Activated naive CD4-positive, alpha-beta T cell treated with anti-CD3 and anti-CD28 coated beads for 36 hours (primary cell): ENCODE measurements around the gene KRTAP5-7. TPM values are rescaled to one million over a fixed set of nuclear protein-coding genes. Genes with fewer than 3 reads are reported as not detected.
"Not testable (repeated sequence)": the region's sequence is repeated elsewhere in the genome, so short reads cannot be mapped to it uniquely, and the experiment has no call there.

ENCODE experiments used
- CTCF ChIA-PET: fragments of 350-600 bp; sonication (Branson Sonifier 250); formaldehyde crosslinking; loops from one replicate; lab custom pipeline; 2021; ENCODE audit warnings: antibody characterized with exemption; lab: Charles Lee
- DNase-seq: peaks from one replicate; pipeline ENCODE4 v3.0.0-alpha.2; 2020
- H3K27ac Mint-ChIP-seq: one replicate; pipeline ENCODE4 v1.8.0; 2021; ENCODE audit warnings: mild to moderate bottlenecking, mixed read lengths
- H3K27me3 Mint-ChIP-seq: one replicate; pipeline ENCODE4 v1.8.0; 2021; ENCODE audit warnings: low read depth, mixed read lengths
- H3K36me3 Mint-ChIP-seq: one replicate; pipeline ENCODE4 v1.8.0; 2021; ENCODE audit warnings: low read depth, mixed read lengths
- H3K4me1 Mint-ChIP-seq: one replicate; pipeline ENCODE4 v1.8.0; 2021; ENCODE audit warnings: low read depth, mixed read lengths
- H3K4me3 Mint-ChIP-seq: one replicate; pipeline ENCODE4 v1.8.0; 2021; ENCODE audit warnings: mild to moderate bottlenecking, moderate library complexity, mixed read lengths
- H3K9me3 Mint-ChIP-seq: one replicate; pipeline ENCODE4 v1.8.0; 2021; ENCODE audit warnings: mixed read lengths
- intact Hi-C: fragments of 100-400 bp; cut with micrococcal nuclease; formaldehyde crosslinking; loops from one replicate; pipeline ENCODE4 v1.15.1; 2023
- total RNA-seq, 2 experiments: library from RNA; stranded (reverse); gene quantifications; one replicate each; pipeline ENCODE4 v1.2.3, GENCODE V29; 2021

KRTAP5-7 gene
- total RNA-seq, 2 experiments from 2014 or later, result not detected

DNA sequence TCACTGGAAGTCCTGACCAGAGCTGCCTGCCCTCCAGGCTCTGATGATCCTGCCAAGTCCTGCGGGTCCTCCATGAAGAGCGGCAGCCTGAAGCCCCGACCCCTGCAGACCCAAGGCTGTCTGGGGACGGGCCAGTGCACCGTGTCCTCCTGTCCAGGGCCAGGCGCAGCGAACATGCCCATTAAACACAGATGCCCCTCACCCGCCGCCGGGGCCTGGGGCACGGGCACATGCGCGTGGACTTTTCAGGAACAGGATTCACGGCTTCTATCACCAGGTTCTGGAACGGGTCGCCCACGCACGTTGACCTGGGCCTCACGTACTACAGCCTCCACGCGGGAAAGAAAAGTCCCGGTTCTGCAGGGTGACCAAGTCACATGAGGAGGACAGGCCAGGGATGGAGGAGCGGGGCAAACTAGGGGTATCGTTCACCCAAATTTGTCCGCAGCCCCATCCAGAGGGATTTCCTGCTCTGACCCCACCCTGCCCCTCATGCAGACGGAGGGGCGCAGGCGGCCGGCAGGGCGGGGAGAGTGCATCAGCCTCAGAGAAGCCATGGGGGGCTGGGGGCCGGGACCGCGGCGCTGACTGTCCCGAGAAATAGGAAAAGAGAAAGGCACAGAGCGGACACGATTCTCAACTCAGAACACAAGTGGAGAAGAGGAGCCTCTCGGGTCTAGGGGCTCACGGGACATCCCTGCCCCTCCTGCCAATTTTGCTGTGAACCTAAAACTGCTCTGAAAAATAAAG, 44.2 kb downstream of the KRTAP5-7 start:
- H3K36me3 Mint-ChIP-seq, H3K27me3 Mint-ChIP-seq, H3K4me1 Mint-ChIP-seq, H3K27ac Mint-ChIP-seq, intact Hi-C loops, DNase-seq, CTCF ChIA-PET, H3K9me3 Mint-ChIP-seq, H3K4me3 Mint-ChIP-seq: not testable (repeated sequence)

- Mint-ChIP-seq H3K9me3 (no peaks in the 10 kb centered on the region), H3K27ac (no peak overlapping the region), H3K36me3 (no peaks in the 10 kb centered on the region), H3K4me1 (no peaks in the 10 kb centered on the region), H3K27me3 (peaks cover 3% of the 10 kb centered on the region), H3K4me3 (no peak overlapping the region)
- intact Hi-C loops, result no loop called here
- CTCF ChIA-PET, result interaction anchor here (1.1 kb wide), 1 partner anchor 9 kb away, joined by 3 read pairs; no protein-coding TSS in a partner anchor
- DNase-seq, result no peak
Measured at GRCh38 chr11:71572811-71573210, 45.7 kb downstream of the KRTAP5-7 start.

- H3K27ac Mint-ChIP-seq, result no peak overlapping the region
- no peak overlapping the region for H3K4me3 Mint-ChIP-seq
- H3K9me3 Mint-ChIP-seq, result no peaks in the 10 kb centered on the region
- H3K4me1 Mint-ChIP-seq, result no peaks in the 10 kb centered on the region
- intact Hi-C loops, result no loop called here
- no peak for DNase-seq
- H3K36me3 Mint-ChIP-seq, result no peaks in the 10 kb centered on the region
- H3K27me3 Mint-ChIP-seq, result peaks cover 6% of the 10 kb centered on the region
- CTCF ChIA-PET, result interaction anchor here (1.0 kb wide), 1 partner anchor 15 kb away, joined by 3 read pairs; no protein-coding TSS in a partner anchor
Measured at GRCh38 chr11:71574418-71574817, 47.4 kb downstream of the KRTAP5-7 start.

DNA sequence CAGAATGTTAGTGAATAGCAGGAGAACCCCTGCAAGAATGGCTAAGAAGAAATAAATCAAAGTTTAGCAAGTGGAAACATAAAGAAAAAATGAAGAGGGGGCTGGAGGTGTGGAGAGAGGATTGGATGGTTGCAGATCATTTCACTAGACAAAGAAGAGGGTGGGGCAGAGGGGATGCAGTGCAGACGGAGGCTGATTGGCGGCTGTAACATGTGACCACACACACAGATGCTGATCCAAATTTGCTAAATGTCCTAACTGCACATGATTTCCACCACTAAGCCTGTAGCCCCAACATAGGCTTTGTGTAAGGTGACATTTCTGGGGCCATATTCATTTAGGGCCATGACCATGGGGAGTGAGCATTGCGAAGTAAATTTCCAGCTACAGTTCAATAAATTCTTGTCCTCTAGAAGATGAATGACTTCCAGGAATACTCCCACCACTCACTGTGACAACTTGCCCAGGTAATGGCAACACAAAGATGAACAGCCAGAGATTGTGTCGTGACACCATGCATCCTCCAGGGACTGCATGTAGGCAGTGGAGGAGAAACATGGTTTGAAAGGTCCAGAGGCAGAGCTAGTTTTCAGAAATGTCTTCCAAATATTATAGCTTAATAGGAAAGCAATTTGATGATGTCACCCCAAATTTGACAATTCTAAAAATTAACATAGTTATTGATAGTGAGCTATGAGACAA, 48.8 kb downstream of the KRTAP5-7 start:
- Mint-ChIP-seq H3K4me1 (peaks cover 6% of the 10 kb centered on the region), H3K9me3 (no peaks in the 10 kb centered on the region), H3K27ac (no peak overlapping the region), H3K36me3 (no peaks in the 10 kb centered on the region), H3K27me3 (peaks cover 10% of the 10 kb centered on the region), H3K4me3 (no peak overlapping the region)
- CTCF ChIA-PET, result no interaction called here
- no peak for DNase-seq
- intact Hi-C loops, result no loop called here

DNA sequence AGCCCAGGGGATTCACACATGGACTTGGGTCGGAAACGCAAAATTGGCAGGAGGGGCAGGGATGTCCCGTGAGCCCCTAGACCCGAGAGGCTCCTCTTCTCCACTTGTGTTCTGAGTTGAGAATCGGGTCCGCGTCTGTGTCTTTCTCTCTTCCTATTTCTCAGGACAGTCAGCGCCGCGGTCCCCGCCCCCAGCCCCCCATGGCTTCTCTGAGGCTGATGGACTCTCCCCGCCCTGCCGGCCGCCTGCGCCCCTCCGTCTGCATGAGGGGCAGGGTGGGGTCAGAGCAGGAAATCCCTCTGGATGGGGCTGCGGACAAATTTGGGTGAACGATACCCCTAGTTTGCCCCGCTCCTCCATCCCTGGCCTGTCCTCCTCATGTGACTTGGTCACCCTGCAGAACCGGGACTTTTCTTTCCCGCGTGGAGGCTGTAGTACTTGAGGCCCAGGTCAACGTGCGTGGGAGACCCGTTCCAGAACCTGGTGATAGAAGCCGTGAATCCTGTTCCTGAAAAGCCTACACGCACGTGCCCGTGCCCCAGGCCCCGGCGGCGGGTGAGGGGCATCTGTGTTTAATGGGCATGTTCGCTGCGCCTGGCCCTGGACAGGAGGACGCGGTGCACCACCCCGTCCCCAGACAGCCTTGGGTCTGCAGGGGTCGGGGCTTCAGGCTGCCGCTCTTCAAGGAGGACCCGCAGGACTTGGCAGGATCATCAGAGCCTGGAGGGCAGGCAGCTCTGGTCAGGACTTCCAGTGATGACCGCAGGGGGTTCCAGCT, 49.8 kb downstream of the KRTAP5-7 start:
- H3K27ac Mint-ChIP-seq, intact Hi-C loops, H3K36me3 Mint-ChIP-seq, H3K4me1 Mint-ChIP-seq, H3K4me3 Mint-ChIP-seq, DNase-seq, H3K9me3 Mint-ChIP-seq, CTCF ChIA-PET: not testable (repeated sequence)
- H3K27me3 Mint-ChIP-seq, result peaks cover 15% of the 10 kb centered on the region

GRCh38 chr11:71577469-71578004, 50.5 kb downstream of the KRTAP5-7 start:
- H3K9me3 Mint-ChIP-seq, result no peaks in the 10 kb centered on the region
- intact Hi-C loops, result no loop called here
- H3K27ac Mint-ChIP-seq, result no peak overlapping the region
- DNase-seq, result no peak
- H3K27me3 Mint-ChIP-seq, result peaks cover 19% of the 10 kb centered on the region
- CTCF ChIA-PET, result no interaction called here
- H3K4me3 Mint-ChIP-seq, result no peak overlapping the region
- peaks cover 8% of the 10 kb centered on the region for H3K4me1 Mint-ChIP-seq
- no peaks in the 10 kb centered on the region for H3K36me3 Mint-ChIP-seq

Other genes starting within 250 kb of the KRTAP5-7 start
- gene DHCR7, start 78.9 kb upstream of the KRTAP5-7 start, total RNA-seq, result 10 to 100 TPM; 52.0 to 58.7 TPM
- 10 to 100 TPM; 76.6 to 78.9 TPM for gene NADSYN1, start 74.1 kb upstream of the KRTAP5-7 start, total RNA-seq
- gene KRTAP5-8, start 10.8 kb downstream of the KRTAP5-7 start, total RNA-seq, result not detected
- gene KRTAP5-9, start 21.2 kb downstream of the KRTAP5-7 start, total RNA-seq, result not detected
- not detected for gene KRTAP5-10, start 38.3 kb downstream of the KRTAP5-7 start, total RNA-seq
- gene KRTAP5-11, start 55.6 kb downstream of the KRTAP5-7 start, total RNA-seq, result not detected